ENCODE measurements around the gene PSMB11.

PSMB11 gene

DNA sequence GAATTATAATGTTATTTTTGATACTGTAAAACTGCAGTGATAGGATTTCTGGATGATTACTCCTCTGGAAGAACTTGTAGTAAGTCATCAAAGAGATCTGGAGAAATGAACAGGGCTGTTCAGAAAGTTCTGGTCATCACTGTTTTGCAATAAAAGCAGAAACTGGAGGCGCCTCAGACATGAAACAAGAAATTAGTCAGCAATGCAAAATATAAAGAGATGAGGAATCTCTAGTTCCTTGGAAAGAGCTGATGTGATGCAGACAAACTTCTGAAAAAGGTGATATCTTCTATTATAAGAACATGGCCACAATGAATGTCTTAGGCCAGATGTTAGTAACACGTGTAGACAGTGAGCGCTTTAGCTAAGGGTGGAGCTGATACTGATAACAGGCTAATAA is 43.4 kb downstream of the PSMB11 start:
- no peak for DNase-seq (ENCODE audit: low read depth)

DNA sequence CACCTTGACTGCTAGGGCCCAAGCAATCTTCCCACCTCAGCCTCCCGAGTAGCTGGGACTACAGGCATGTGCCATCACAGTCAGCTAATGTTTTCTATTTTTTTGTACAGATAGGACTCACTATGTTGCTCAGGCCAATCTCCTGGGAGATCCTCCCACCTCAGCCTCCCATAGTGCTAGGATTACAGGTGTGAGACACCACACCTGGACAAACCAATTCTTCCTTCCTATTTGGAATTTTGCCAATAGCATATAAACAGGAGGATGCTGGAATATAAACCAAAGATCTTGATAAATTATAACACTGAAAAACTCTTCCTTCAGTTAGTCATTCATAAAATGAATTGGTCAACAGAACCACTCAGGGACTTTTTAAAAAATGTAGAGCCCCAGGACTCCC is 44.6 kb downstream of the PSMB11 start:
- no peak for DNase-seq (ENCODE audit: low read depth)

DNA sequence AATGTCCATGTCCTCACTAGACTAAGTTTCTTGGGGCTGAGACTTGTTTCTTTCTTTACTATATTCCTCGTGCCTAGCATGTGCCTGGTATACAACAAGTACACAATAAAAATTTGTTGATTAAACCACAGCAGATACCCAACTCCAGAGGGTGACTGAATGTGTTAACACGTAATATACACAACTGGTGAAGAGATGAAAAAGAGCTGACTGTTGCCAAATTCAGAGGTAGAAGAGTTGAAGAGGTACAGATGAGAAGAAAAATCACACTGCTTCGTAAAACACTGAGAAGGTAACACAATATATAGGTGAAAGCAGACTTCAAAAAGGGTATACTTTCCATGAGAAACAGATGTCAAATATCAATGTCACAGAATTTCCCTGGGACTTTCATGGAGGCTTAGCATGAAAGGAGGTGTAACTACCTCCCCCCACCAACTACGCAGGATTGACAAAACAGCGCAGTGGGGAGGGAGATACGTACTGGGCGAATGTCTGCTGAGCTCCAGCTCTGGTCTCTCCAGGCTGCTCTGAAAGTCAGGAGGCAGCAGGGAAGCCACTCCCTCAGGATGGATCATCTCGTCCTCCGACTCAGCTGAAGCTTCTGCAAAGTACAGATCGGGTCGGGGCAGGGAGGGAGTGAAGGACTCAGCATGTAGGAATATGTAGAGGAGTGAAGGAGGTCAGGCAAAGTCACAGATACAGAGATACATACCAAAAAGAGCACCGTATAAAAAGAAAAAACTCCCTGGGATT is 47.7 kb downstream of the PSMB11 start:
- DNase-seq (ENCODE audit: low read depth): no peak

DNA sequence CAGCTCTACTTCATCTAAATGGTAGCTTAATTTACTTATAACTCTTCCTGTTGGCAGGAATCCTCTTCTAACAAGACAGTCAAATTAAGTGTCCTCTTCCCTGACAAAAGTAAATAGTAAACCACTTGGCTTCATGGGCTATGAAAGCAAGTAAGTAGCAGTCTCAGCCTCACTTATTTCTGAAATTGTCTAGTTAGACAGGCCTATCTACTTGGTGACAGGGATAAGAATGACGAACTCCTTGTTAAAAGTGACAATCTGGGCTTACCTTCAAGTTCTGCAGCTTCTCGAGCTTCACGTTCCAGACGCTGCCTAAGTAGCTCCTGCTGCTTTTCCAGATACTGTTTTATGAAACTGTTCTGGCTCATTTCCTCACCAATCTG is 48.2 kb downstream of the PSMB11 start:
- DNase-seq (ENCODE audit: low read depth): no peak

DNA sequence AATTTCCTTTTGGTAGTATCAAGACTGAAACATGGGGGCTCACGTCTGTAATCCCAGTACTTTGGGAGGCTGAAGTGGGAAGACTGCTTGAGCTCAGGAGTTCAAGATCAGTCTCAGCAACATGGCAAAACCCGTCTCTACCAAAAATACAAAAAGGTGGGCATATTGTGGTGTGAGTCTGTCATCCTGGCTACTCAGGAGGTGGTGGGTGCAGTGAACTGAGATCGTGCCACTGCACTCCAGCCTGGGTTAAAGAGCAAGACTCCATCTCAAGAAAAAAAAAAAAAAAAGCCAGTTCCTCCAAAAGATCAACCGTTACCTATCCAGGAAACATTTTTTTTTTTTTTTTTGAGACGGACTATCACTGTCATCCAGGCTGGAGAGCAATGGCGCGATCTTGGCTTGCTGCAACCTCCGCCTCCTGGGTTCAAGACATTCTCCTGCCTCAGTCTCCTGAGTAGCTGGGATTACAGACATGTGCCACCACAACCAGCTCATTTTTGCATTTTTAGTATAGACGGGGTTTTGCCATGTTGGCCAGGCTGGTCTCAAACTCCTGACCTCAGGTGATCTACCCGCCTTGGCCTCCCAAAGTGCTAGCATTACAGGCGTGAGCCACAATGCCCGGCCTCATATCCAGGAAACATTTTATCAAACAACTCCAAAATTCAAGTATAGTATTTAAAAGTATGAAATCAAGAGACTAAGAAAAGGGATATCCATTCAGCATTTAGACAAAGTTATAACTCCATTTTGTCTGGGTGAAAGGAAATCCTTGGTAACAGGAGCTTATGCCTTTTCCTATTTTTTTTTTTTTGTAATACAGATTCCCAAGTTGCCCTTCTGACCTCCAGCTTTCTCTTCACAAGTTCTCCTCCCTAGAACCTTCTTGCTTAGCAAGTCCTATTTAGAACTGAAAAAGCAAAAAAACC is 49.5 kb downstream of the PSMB11 start:
- no peak for DNase-seq (ENCODE audit: low read depth)

DNA sequence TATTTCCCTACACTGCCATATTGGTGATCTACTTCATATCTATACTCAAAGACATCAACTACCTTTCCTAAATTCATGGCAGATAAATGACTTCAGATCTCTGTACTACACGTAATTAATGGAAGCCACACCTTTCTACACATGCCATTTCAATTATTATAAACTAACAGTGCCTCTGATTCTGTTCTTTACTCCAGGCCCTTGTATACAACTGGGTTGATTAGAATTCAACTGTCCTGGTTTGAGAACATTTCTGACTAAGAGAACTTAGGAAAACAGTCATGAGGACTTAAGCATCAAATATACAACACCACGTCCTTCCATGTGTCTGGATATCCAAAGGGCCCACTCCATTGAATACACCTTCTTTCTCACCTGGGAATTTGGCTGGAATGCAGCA is 51.1 kb downstream of the PSMB11 start:
- no peak for DNase-seq (ENCODE audit: low read depth)

DNA sequence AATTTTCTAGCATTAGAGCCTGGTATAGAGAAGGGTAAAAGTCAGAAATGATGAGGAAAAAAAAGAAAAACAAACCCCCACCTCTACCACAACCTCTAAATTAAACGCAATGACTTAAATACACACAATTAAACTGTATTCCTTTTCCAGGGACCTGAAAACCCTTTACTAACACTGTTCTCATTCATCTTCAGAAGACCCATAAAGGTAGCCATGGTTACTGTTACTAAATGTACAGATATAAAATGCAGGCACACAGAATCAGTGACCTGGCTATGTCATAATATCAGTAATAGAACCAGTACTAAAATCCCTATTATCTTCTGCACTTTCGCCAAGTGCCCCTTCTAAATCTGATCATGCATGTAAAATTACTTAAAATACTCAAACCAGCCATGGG is 51.5 kb downstream of the PSMB11 start:
- DNase-seq (ENCODE audit: low read depth): no peak
